ENCODE measurements around the gene PDE8B. TPM values are rescaled to one million over a fixed set of nuclear protein-coding genes. Genes with fewer than 3 reads are reported as not detected.

Gene PDE8B
- total and polyA plus RNA-seq, 4 donors: 0.19 to 0.82 (median 0.49) TPM

- Histone ChIP-seq H3K4me1 (ENCODE audit: control insufficient read depth in 4 of 4, insufficient read depth in 4 of 4, low read length in 3 of 4) (peaks cover 3 to 16% (median 12%) of the 10 kb centered on the region in 4 donors), H3K9ac (ENCODE audit: low read depth in 1 of 2, low read length in 2 of 2) (no peak overlapping the region), H3K4me3 (ENCODE audit: low read depth in 1 of 3, low read length in 3 of 3) (no peak overlapping the region), H3K27me3 (ENCODE audit: control insufficient read depth in 4 of 4, insufficient read depth in 4 of 4, low read length in 3 of 4) (no peaks in the 10 kb centered on the region), H3K36me3 (ENCODE audit: control insufficient read depth in 4 of 4, insufficient read depth in 3 of 4, low read depth in 1 of 4, low read length in 3 of 4) (no peaks in the 10 kb centered on the region), H3K9me3 (ENCODE audit: control insufficient read depth in 4 of 4, low read length in 3 of 4) (no peaks in the 10 kb centered on the region), H3K27ac (ENCODE audit: low read depth in 1 of 2, low read length in 2 of 2) (no peak overlapping the region)
- WGBS: 62% methylated on average over 13 of the region's 13 CpGs
- TF ChIP-seq JUND (IDR thresholded peaks at IDR 0.05): no peak
- no peak for TF ChIP-seq SP1 (IDR thresholded peaks at IDR 0.05)
- no peak for TF ChIP-seq HNF4G (IDR thresholded peaks at IDR 0.05)
- TF ChIP-seq RXRA (IDR thresholded peaks at IDR 0.05): peak in 1 of 2 donors; percentile 10
- no peak for TF ChIP-seq MAX (IDR thresholded peaks at IDR 0.05)
- TF ChIP-seq TAF1 (conservative IDR thresholded peaks at IDR 0.05): no peak
- TF ChIP-seq HNF4A (conservative IDR thresholded peaks at IDR 0.05): peak in 1 of 2 donors; percentile 28
- no peak for TF ChIP-seq FOXA1 (IDR thresholded peaks at IDR 0.05)
- TF ChIP-seq ZBTB33 (IDR thresholded peaks at IDR 0.05): no peak
- TF ChIP-seq YY1 (IDR thresholded peaks at IDR 0.05): peak; percentile 72
- peak in 1 of 2 donors; percentile 11 for TF ChIP-seq RAD21 (IDR thresholded peaks at IDR 0.05)
- TF ChIP-seq ATF3 (IDR thresholded peaks at IDR 0.05): no peak
- no peak for TF ChIP-seq EGR1 (IDR thresholded peaks at IDR 0.05; ENCODE audit: low read depth in 2 of 2)
- no peak for TF ChIP-seq CTCF (IDR thresholded peaks at IDR 0.05; ENCODE audit: low read depth, low read length, missing input control)
- TF ChIP-seq FOXA2 (IDR thresholded peaks at IDR 0.05): no peak
- TF ChIP-seq, protein P1, sequence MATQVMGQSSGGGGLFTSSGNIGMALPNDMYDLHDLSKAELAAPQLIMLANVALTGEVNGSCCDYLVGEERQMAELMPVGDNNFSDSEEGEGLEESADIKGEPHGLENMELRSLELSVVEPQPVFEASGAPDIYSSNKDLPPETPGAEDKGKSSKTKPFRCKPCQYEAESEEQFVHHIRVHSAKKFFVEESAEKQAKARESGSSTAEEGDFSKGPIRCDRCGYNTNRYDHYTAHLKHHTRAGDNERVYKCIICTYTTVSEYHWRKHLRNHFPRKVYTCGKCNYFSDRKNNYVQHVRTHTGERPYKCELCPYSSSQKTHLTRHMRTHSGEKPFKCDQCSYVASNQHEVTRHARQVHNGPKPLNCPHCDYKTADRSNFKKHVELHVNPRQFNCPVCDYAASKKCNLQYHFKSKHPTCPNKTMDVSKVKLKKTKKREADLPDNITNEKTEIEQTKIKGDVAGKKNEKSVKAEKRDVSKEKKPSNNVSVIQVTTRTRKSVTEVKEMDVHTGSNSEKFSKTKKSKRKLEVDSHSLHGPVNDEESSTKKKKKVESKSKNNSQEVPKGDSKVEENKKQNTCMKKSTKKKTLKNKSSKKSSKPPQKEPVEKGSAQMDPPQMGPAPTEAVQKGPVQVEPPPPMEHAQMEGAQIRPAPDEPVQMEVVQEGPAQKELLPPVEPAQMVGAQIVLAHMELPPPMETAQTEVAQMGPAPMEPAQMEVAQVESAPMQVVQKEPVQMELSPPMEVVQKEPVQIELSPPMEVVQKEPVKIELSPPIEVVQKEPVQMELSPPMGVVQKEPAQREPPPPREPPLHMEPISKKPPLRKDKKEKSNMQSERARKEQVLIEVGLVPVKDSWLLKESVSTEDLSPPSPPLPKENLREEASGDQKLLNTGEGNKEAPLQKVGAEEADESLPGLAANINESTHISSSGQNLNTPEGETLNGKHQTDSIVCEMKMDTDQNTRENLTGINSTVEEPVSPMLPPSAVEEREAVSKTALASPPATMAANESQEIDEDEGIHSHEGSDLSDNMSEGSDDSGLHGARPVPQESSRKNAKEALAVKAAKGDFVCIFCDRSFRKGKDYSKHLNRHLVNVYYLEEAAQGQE (IDR thresholded peaks at IDR 0.05): no peak
- no peak for TF ChIP-seq NR2F2 (IDR thresholded peaks at IDR 0.05)
- no peak for TF ChIP-seq GABPA (IDR thresholded peaks at IDR 0.05 in 1 of 2, conservative IDR thresholded peaks at IDR 0.05 in 1 of 2)
- no peak for DNase-seq (ENCODE audit: low spot score)
These were observed 208.4 kb downstream of the PDE8B start for GRCh38 chr5:77418601-77419581.
